HG03025 (cell line): ENCODE data around the gene RBMS3.

ENCODE experiments used
- ATAC-seq: cut with Tn5 transposase; IDR thresholded peaks from one replicate; pipeline ENCODE4 v1.9.1; 2021; ENCODE audit warnings: mild to moderate bottlenecking, moderate library complexity; ENCODE audit not compliant: unreplicated experiment, low FRiP score

RBMS3 gene

GRCh38 chr3:29605845-29606244 lies 325.0 kb downstream of the RBMS3 start:
- ATAC-seq, result no peak

GRCh38 chr3:29606416-29606815 lies 325.5 kb downstream of the RBMS3 start:
- ATAC-seq, result no peak

GRCh38 chr3:29608414-29609327 lies 327.8 kb downstream of the RBMS3 start:
- ATAC-seq, result no peak

GRCh38 chr3:29609328-29609811 lies 328.5 kb downstream of the RBMS3 start:
- ATAC-seq, result no peak

- ATAC-seq, result no peak
Measured at GRCh38 chr3:29610781-29611180, 329.9 kb downstream of the RBMS3 start.

GRCh38 chr3:29611252-29611651 lies 330.4 kb downstream of the RBMS3 start:
- ATAC-seq, result no peak

GRCh38 chr3:29612536-29612935 lies 331.7 kb downstream of the RBMS3 start:
- no peak for ATAC-seq

- no peak for ATAC-seq
Measured at GRCh38 chr3:29614954-29615353, 334.1 kb downstream of the RBMS3 start.

- ATAC-seq, result no peak
Measured at GRCh38 chr3:29618395-29619282, 337.8 kb downstream of the RBMS3 start.

- ATAC-seq, result no peak
Measured at GRCh38 chr3:29619676-29620075, 338.8 kb downstream of the RBMS3 start.

- ATAC-seq, result no peak
Measured at GRCh38 chr3:29627136-29628117, 346.6 kb downstream of the RBMS3 start.

GRCh38 chr3:29628795-29629194 lies 347.9 kb downstream of the RBMS3 start:
- ATAC-seq, result no peak

- ATAC-seq, result no peak
Measured at GRCh38 chr3:29635888-29636287, 355.0 kb downstream of the RBMS3 start.

- no peak for ATAC-seq
Measured at GRCh38 chr3:29637068-29637467, 356.2 kb downstream of the RBMS3 start.

- ATAC-seq, result no peak
Measured at GRCh38 chr3:29639578-29640290, 358.9 kb downstream of the RBMS3 start.

- no peak for ATAC-seq
Measured at GRCh38 chr3:29642393-29643033, 361.6 kb downstream of the RBMS3 start.

GRCh38 chr3:29643034-29643425 lies 362.2 kb downstream of the RBMS3 start:
- ATAC-seq, result no peak

- no peak for ATAC-seq
Measured at GRCh38 chr3:29644261-29644660, 363.4 kb downstream of the RBMS3 start.
